Measurements from ENCODE around the gene IL18R1. TPM values are rescaled to one million over a fixed set of nuclear protein-coding genes. Genes with fewer than 3 reads are reported as not detected.

The IL18R1 gene
- total RNA-seq, 4 donors from 2014 or later = 1.6 to 3.6 (median 2.6) TPM

DNA sequence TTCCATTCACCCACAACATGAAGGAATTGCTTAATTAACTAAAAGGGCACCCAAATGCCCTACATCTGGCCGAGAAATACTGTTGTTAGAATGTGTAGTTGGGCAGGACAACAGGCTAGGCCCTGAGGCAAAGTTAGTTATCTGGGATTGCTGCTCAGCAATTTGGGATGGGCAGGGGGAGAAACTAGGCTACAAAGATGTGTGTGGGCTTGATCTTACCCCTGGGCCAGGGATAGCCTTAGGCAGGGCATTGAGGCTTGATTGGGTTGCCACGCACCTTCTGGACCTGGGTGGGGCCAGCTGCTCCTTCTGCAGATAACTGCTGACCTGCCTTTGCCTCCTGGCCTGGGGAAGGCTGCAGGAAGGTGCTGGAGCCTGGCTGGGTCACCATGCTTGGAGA is 76.8 kb downstream of the IL18R1 start:
- H3K4me3 ChIP-seq (ENCODE audit: low read depth, poor library complexity, severe bottlenecking) = no peak overlapping the region
- no peak for DNase-seq (ENCODE audit: low spot score in 2 of 2)
- intact Hi-C loops (cut with DNase I; ENCODE audit: low total_unique reads) = no loop called here
- TF ChIP-seq POLR2A (IDR thresholded peaks at IDR 0.05) = no peak
- TF ChIP-seq, protein P1, sequence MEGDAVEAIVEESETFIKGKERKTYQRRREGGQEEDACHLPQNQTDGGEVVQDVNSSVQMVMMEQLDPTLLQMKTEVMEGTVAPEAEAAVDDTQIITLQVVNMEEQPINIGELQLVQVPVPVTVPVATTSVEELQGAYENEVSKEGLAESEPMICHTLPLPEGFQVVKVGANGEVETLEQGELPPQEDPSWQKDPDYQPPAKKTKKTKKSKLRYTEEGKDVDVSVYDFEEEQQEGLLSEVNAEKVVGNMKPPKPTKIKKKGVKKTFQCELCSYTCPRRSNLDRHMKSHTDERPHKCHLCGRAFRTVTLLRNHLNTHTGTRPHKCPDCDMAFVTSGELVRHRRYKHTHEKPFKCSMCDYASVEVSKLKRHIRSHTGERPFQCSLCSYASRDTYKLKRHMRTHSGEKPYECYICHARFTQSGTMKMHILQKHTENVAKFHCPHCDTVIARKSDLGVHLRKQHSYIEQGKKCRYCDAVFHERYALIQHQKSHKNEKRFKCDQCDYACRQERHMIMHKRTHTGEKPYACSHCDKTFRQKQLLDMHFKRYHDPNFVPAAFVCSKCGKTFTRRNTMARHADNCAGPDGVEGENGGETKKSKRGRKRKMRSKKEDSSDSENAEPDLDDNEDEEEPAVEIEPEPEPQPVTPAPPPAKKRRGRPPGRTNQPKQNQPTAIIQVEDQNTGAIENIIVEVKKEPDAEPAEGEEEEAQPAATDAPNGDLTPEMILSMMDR (IDR thresholded peaks at IDR 0.05) = no peak
- WGBS, 2 donors = 72 to 75% methylated on average over 2 of the region's 2 CpGs

DNA sequence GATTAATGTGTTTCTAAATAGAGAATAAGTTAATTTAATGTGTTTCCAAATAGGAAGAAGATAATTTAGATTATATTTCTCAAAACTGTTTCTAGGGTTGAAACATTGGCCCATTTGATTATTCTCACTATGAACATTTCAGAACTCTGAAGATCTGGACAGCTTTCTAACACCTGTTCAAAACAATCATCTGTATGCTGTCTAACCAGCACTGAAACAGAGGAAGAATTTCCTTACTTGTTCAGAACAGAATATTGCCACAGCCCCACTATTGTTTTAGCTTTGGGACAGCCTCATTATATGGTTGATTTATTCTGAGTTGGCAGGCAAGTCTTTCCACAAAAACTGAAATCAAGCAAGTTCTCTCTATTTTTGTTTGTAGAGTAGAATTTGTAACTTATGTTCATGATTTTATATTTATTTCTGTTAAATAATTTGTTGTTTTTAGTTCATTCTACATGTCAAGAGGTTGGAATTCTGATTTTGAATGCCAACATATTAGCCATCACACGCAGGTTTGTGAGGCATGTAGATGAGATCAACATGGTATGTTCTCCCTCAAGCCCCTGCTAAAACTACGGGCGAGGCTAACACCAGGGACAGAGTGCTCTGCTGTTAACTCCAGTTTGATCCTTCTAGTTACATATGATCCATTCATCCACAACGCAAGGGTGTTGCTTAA is 78.5 kb downstream of the IL18R1 start:
- 89 to 91% methylated on average over 4 of the region's 4 CpGs for WGBS, 2 donors
- DNase-seq (ENCODE audit: low spot score in 2 of 2) = no peak
- intact Hi-C loops (cut with DNase I; ENCODE audit: low total_unique reads) = no loop called here
- no peak for TF ChIP-seq POLR2A (IDR thresholded peaks at IDR 0.05)
- TF ChIP-seq, protein P1 (IDR thresholded peaks at IDR 0.05) = no peak
- H3K4me3 ChIP-seq (ENCODE audit: low read depth, poor library complexity, severe bottlenecking) = no peak overlapping the region

DNA sequence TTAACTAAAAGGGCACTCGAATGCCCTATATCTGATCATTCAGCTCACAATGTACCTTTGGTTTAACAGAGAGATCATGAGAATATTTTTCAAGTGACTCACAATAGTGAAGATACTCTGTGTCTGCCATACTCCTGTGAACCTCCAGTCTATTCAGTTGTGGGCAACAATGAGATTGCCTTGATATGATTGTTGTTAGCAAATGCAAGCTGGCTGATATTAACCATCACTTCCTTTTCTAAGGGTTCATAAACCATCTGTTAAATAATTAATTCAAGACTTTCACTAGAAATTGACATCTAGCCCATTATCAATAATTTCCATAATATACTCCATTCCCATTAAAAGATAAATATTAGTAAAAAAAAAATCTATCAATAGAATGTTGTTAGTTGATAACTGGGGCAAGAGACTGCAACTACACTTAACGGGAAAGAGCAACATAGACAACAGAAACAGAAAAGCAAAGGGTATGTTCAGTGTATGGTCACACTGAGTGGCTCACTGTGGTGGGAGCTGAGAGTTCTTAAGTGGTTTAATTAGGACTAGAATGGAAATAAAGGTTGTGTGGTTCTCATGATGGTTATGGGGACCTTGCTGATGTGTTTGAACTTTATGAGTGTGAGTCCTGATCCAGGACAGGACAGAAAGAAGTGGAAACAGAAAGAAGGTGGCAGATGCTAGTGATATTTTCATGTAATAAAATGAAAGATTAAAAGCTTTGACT is 79.2 kb downstream of the IL18R1 start:
- intact Hi-C loops (cut with DNase I; ENCODE audit: low total_unique reads) = no loop called here
- 89% methylated on average over 2 of the region's 2 CpGs for WGBS, 2 donors
- no peak overlapping the region for H3K4me3 ChIP-seq (ENCODE audit: low read depth, poor library complexity, severe bottlenecking)
- no peak for TF ChIP-seq POLR2A (IDR thresholded peaks at IDR 0.05)
- TF ChIP-seq, protein P1 (IDR thresholded peaks at IDR 0.05) = no peak
- DNase-seq (ENCODE audit: low spot score in 2 of 2) = no peak

DNA sequence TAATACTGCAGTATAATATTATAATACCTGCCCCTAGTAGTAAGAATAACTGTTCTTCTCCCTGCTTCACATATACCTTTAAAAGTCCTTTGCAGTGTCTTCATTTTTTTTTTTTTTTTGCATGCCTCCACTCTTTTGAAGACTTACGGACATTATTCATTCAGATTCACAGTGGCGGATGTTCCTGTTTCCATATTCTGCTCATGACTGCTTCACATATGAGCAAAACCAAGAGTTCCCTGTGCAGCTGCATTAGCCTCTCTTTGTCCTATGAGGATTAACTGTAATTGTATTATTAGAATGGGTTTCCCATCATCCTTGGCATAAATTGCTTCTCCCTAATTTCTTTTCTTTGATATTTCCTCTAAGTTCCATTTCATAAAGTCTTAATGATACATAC is 80.1 kb downstream of the IL18R1 start:
- no peak overlapping the region for H3K4me3 ChIP-seq (ENCODE audit: low read depth, poor library complexity, severe bottlenecking)
- 71 to 91% methylated on average over 2 of the region's 2 CpGs for WGBS, 2 donors
- intact Hi-C loops (cut with DNase I; ENCODE audit: low total_unique reads) = no loop called here
- DNase-seq (ENCODE audit: low spot score in 2 of 2) = no peak
- TF ChIP-seq, protein P1 (IDR thresholded peaks at IDR 0.05) = no peak
- no peak for TF ChIP-seq POLR2A (IDR thresholded peaks at IDR 0.05)

DNA sequence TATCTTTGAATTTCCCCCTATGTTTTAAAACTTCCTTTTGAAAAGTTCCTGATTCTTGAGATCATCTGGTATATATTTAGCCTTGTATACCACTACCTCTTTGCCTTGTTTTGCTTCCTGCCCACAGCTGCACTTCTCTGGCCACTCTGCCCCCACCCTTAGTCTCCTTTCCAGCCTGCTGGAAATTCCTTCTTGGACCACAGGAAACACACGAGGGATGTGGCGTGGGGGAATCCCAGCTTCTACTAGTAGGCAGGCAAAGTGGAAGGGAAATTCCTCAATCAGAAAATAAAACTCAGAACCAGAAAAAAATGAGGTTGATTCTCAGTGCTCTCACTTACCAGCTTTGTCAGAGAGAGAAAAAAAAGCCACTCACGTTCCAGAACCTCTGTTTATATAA is 80.7 kb downstream of the IL18R1 start:
- DNase-seq (ENCODE audit: low spot score in 2 of 2) = no peak
- no peak overlapping the region for H3K4me3 ChIP-seq (ENCODE audit: low read depth, poor library complexity, severe bottlenecking)
- TF ChIP-seq, protein P1 (IDR thresholded peaks at IDR 0.05) = no peak
- no peak for TF ChIP-seq POLR2A (IDR thresholded peaks at IDR 0.05)
- intact Hi-C loops (cut with DNase I; ENCODE audit: low total_unique reads) = no loop called here
- WGBS, 2 donors = 15 to 30% methylated on average over 3 of the region's 3 CpGs
